Mucosa of rectum (tissue), 2 donors: Measurements from ENCODE around the gene AMPH.

Source experiments
- H3K27ac ChIP-seq, 2 donors: one replicate each; pipeline ENCODE4 v1.7.0; 2013; ENCODE audit warnings: inconsistent platforms in 2 of 2, low read depth in 2 of 2, low read length in 2 of 2
- H3K27me3 ChIP-seq, 2 donors: one replicate each; pipeline ENCODE4 v1.7.0; 2013; ENCODE audit warnings: low read length in 2 of 2; ENCODE audit not compliant: control insufficient read depth in 2 of 2, insufficient read depth in 2 of 2
- H3K36me3 ChIP-seq, 2 donors: one replicate each; pipeline ENCODE4 v1.7.0; 2013; ENCODE audit warnings: low read length in 2 of 2; ENCODE audit not compliant: control insufficient read depth in 2 of 2, insufficient read depth in 2 of 2
- H3K4me1 ChIP-seq, 2 donors: one replicate each; pipeline ENCODE4 v1.7.0; 2013; ENCODE audit warnings: low read length in 2 of 2, mild to moderate bottlenecking in 1 of 2; ENCODE audit not compliant: control insufficient read depth in 2 of 2, insufficient read depth in 2 of 2
- H3K4me3 ChIP-seq, 2 donors: one replicate each; pipeline ENCODE4 v1.7.0; 2013; ENCODE audit warnings: low read length in 2 of 2
- H3K9ac ChIP-seq, 2 donors: one replicate each; pipeline ENCODE4 v1.7.0; 2013; ENCODE audit warnings: low read length in 2 of 2, low read depth in 1 of 2, mild to moderate bottlenecking in 1 of 2
- H3K9me3 ChIP-seq, 2 donors: one replicate each; pipeline ENCODE4 v1.7.0; 2013; ENCODE audit warnings: low read length in 2 of 2; ENCODE audit not compliant: control insufficient read depth in 2 of 2
- donor health status: healthy.
- donor health status: Normal muscosa, but diverticular disease.

Gene AMPH

DNA sequence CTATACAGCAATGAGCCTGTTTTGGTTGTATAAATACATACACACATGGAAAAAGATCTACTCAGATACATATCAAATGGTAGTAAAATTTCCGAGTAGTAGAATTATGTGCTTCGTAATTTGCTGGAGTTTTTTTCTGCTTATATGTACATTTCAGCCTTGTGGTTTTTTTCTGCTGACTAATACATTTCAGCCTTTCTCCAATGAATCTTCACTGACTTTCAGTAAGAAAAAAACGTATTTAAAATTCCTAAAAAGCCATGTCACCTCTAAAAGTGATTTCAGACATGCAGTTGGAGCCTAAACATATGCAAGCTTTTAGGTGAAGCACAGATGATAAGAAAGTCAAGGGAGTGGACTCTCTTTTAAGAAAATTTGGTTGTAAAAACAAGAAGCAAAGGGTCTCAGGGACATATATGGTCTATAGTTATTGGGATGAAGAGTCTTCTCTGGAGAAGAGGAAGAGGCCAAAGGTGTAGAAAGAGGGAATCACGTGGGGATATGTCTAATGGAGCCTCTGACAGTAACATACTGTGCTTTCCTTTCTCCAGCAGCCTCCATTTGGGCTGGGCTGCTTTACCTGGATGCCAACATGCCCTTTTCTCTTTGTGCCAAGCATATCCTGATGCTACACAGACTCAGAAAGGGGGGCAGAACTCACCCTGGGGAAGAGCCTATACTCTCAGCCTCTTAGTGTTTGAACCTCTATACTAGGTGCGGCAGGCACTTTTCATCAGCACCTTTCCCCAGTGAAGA, 2.4 kb downstream of the AMPH start:
- no peaks in the 10 kb centered on the region for H3K36me3 ChIP-seq
- no peak overlapping the region for H3K4me3 ChIP-seq
- peaks cover 0 to 3% of the 10 kb centered on the region in 2 donors for H3K9me3 ChIP-seq
- H3K4me1 ChIP-seq = no peaks in the 10 kb centered on the region
- peaks cover 14 to 17% of the 10 kb centered on the region in 2 donors for H3K27me3 ChIP-seq
- H3K9ac ChIP-seq = no peak overlapping the region
- H3K27ac ChIP-seq = no peak overlapping the region

DNA sequence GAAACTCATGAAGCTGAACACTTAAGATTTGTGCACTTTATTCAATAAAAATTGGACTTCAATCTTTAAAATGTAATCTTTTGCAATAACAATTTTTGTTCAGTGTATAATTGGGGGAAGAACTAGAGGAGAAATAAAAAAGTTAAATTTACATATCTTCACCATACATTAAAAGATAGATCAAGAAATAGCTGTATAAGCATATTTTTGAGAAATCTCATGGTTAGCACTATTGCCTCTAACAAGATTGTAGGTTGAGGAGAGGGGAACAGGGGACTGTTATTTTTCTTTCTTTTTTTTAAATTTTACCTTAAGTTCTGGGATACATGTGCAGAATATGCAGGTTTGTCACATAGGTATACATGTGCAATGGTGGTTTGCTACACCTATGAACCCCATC, 5.3 kb downstream of the AMPH start:
- H3K9me3 ChIP-seq = peaks cover 0 to 3% of the 10 kb centered on the region in 2 donors
- no peaks in the 10 kb centered on the region for H3K4me1 ChIP-seq

GRCh38 chr7:38615665-38616064, 15.5 kb downstream of the AMPH start:
- no peaks in the 10 kb centered on the region for H3K4me1 ChIP-seq
- H3K9me3 ChIP-seq = no peaks in the 10 kb centered on the region
- H3K27me3 ChIP-seq = no peaks in the 10 kb centered on the region
- H3K36me3 ChIP-seq = no peaks in the 10 kb centered on the region
- no peak overlapping the region for H3K4me3 ChIP-seq
- H3K27ac ChIP-seq = no peak overlapping the region
- no peak overlapping the region for H3K9ac ChIP-seq

More for the DNA sequence above, 5.3 kb downstream of the AMPH start:
- H3K27ac ChIP-seq = no peak overlapping the region
- H3K4me3 ChIP-seq = no peak overlapping the region
- H3K36me3 ChIP-seq = no peaks in the 10 kb centered on the region
- H3K9ac ChIP-seq = no peak overlapping the region
- peaks cover 10 to 17% of the 10 kb centered on the region in 2 donors for H3K27me3 ChIP-seq

DNA sequence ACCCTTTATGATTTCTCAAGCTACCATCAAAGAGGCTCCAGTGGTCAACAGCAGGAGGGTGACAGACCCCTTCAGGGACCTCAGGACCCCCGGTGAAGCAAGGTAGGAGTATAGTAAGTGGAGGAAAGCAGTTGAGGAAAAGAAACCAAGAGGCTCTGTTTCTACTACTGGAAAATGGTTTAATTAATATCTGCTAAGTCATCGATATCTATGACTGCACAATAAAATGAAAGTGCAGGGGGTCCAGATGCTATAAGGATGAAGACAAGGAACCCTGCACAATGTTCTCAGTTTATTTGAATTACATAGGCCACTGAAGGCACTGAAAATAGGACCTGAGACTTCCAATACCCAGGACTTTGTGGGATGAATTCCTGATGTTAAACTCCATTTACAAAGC, 23.7 kb downstream of the AMPH start:
- H3K9me3 ChIP-seq = no peaks in the 10 kb centered on the region
- H3K27me3 ChIP-seq = no peaks in the 10 kb centered on the region
- no peak overlapping the region for H3K9ac ChIP-seq
- H3K36me3 ChIP-seq = no peaks in the 10 kb centered on the region
- H3K4me3 ChIP-seq = no peak overlapping the region
- no peak overlapping the region for H3K27ac ChIP-seq
- no peaks in the 10 kb centered on the region for H3K4me1 ChIP-seq

GRCh38 chr7:38600741-38601140, 30.4 kb downstream of the AMPH start:
- no peaks in the 10 kb centered on the region for H3K9me3 ChIP-seq
- H3K4me3 ChIP-seq = no peak overlapping the region
- no peaks in the 10 kb centered on the region for H3K27me3 ChIP-seq
- no peak overlapping the region for H3K9ac ChIP-seq
- no peaks in the 10 kb centered on the region for H3K36me3 ChIP-seq
- no peaks in the 10 kb centered on the region for H3K4me1 ChIP-seq
- H3K27ac ChIP-seq = no peak overlapping the region

DNA sequence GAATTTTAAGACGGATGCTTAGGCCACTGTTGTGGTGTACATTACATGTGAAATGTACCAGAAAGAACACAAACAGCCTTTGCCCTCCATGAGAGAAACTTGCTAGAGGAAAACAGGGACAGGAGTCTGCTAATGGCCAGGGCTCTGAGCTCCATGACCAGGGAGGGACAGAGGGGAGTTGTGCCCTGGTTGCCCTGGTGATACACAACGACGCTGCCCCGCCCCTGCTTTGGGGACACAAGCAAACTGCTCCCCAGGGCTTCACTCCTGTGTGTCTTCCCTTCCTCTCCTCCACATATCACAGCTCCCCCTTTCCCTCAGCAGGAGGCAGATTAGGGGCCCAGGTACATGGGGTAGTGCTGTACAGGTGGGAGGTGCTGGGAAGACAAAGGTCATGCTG, 36.2 kb downstream of the AMPH start:
- no peak overlapping the region for H3K9ac ChIP-seq
- no peaks in the 10 kb centered on the region for H3K36me3 ChIP-seq
- H3K4me1 ChIP-seq = peaks cover 0 to 5% of the 10 kb centered on the region in 2 donors

GRCh38 chr7:38592737-38593288, 38.4 kb downstream of the AMPH start:
- Histone ChIP-seq H3K9me3 (no peaks in the 10 kb centered on the region), H3K9ac (no peak overlapping the region), H3K36me3 (no peaks in the 10 kb centered on the region), H3K27ac (no peak overlapping the region), H3K4me1 (peaks cover 0 to 5% of the 10 kb centered on the region in 2 donors), H3K27me3 (no peaks in the 10 kb centered on the region), H3K4me3 (no peak overlapping the region)

More for the DNA sequence above, 36.2 kb downstream of the AMPH start:
- Histone ChIP-seq H3K27me3 (no peaks in the 10 kb centered on the region), H3K27ac (no peak overlapping the region), H3K4me3 (no peak overlapping the region), H3K9me3 (no peaks in the 10 kb centered on the region)

DNA sequence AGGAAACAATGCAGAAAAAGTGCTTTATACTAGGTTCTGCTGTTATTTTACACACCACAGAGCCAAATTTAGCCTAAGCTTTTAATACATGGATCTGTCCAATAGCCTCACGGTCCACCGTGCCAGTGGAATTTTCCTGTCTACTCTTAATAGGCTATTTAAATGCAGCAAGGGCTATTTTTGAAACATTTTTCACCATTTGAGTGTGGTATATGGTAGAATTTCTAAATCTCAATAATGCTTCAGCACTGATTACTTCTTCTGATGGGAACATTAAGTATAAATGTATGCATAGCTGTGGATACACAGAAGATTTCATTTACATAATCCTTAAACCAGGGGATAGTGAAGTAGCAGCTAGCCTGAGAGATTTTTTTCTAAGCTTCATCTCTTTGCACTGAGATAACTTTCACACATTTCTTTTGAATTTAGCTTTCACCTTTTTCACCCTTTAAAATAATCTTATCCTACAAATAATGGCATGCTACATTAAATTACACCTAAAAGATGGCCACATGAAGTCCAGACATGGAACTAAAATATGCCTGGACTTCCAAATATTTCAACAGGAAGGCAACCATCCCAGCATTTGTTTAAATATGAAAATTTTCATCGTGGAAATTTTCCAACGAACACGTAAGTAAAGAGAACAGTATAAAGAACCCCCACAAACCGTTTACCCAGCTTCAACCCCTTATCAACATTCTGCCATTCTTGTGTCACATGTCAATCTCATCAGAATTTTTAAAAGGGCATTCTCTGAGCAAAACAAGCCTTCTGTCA, 45.4 kb downstream of the AMPH start:
- Histone ChIP-seq H3K4me3 (no peak overlapping the region), H3K9ac (no peak overlapping the region), H3K9me3 (no peaks in the 10 kb centered on the region), H3K27me3 (no peaks in the 10 kb centered on the region), H3K4me1 (no peaks in the 10 kb centered on the region), H3K27ac (no peak overlapping the region), H3K36me3 (no peaks in the 10 kb centered on the region)

DNA sequence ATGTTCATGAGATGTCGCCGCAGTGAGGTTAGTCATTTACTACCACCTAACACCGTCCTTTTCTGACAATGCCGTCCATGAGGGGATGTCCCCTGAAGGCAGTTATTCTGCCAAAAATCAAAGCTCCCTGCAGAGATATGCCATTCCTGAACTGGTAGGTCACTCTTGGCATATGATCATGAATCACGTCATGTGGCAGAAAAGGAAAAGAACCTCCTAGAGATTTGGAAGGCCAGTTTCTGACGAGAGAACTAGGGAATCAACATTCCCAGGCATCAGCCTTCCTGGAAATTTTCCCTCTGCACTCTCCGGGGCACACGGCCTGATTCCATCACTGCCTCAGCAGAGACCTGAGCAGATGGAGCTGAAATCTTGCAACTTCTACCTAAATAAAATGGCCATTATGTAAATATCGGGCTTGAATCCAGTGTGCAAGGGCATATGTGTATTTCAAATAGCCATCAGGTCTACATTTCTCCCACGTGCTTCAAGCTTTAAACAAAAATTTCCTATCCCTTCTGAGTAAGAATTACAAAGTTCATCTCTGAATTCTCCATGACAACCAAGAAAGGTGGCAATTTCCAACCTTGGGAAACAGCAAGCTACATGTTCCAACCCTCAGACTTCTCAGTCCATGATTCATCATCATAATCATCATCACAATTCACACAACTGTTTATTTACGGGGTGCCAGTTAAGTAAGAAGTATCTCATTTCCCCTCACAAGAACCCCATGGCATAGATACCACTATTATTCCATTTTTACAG, 46.5 kb downstream of the AMPH start:
- Histone ChIP-seq H3K9ac (no peak overlapping the region), H3K9me3 (no peaks in the 10 kb centered on the region), H3K4me3 (no peak overlapping the region), H3K4me1 (no peaks in the 10 kb centered on the region), H3K27ac (no peak overlapping the region), H3K36me3 (no peaks in the 10 kb centered on the region), H3K27me3 (no peaks in the 10 kb centered on the region)
